Spleen (tissue), 7 donors: ENCODE results near the gene TNS2.

Source experiments
- POLR2A ChIP-seq, 3 donors: fragments of 450-650 bp; IDR thresholded peaks; one replicate each; pipeline ENCODE4 v1.5.1; 2017; ENCODE audit warnings: antibody characterized with exemption in 3 of 3, mild to moderate bottlenecking in 1 of 3
- POLR2AphosphoS5 ChIP-seq, 3 donors: sonication (generic); formaldehyde crosslinking; IDR thresholded peaks; one replicate each; pipeline ENCODE4 v1.5.1; 2017; ENCODE audit warnings: antibody characterized with exemption in 3 of 3
- TF ChIP-seq, protein P1 (sequence below), 11 experiments: fragments of 200-600 bp in 7 of 11; fragments of 450-650 bp in 4 of 11; sonication (generic) in 4 of 11; IDR thresholded peaks in 8 of 11; conservative IDR thresholded peaks in 3 of 11; 1 replicate in 7 of 11; 2 replicates in 4 of 11; pipeline versions ENCODE4 v1.4.0 to v1.8.0; 2016 to 2021; ENCODE audit warnings: antibody characterized with exemption in 11 of 11, inconsistent platforms in 4 of 11, mild to moderate bottlenecking in 1 of 11
- donor health status: DM: no; HTN: no; CAD: no; lungs with moderate emphysema.
- donor health status: DM: no; HTN: no; CAD: no.
- donor health status: DM: no; HTN: no; CAD: no.

DNA sequence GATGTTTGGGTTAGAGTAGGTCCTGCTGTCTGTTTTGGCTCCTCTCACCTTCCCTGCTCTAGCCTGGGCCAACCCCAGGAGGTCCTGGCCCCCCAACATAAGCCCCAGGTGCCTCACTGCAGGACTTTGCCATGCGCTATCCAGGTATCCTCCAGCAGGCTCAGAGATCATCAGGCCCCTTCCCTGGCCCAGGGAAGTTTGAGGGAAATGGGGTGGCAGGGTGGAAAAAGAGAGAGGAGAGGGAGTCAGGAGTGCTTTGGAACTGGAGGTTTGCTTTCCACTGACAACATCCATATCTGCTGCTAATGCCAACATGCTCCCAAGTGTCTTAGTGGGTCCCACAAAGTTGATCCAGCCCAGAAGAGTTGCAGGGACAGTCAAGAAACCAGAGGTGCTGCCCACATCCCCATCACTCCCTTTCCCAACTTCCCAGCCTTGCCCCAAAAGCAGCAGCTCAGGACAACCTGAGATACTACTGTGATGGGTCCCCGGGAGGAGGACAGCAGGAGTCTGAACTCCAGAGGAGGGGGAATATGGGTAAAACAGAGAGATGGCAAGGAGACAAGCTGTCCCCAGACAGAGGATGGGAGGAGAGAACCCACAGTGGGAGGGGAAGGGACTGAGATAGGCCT is 677 bp downstream of the TNS2 start:
- TF ChIP-seq, protein P1, sequence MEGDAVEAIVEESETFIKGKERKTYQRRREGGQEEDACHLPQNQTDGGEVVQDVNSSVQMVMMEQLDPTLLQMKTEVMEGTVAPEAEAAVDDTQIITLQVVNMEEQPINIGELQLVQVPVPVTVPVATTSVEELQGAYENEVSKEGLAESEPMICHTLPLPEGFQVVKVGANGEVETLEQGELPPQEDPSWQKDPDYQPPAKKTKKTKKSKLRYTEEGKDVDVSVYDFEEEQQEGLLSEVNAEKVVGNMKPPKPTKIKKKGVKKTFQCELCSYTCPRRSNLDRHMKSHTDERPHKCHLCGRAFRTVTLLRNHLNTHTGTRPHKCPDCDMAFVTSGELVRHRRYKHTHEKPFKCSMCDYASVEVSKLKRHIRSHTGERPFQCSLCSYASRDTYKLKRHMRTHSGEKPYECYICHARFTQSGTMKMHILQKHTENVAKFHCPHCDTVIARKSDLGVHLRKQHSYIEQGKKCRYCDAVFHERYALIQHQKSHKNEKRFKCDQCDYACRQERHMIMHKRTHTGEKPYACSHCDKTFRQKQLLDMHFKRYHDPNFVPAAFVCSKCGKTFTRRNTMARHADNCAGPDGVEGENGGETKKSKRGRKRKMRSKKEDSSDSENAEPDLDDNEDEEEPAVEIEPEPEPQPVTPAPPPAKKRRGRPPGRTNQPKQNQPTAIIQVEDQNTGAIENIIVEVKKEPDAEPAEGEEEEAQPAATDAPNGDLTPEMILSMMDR (IDR thresholded peaks at IDR 0.05 in 8 of 11, conservative IDR thresholded peaks at IDR 0.05 in 3 of 11), result no peak
- no peak for TF ChIP-seq POLR2A (IDR thresholded peaks at IDR 0.05)
- no peak for TF ChIP-seq POLR2AphosphoS5 (IDR thresholded peaks at IDR 0.05)
